Activated B cell treated with CpG ODN at 0.5 μM for 24 hours (primary cell): Measurements from ENCODE around the gene NF2. TPM values are rescaled to one million over a fixed set of nuclear protein-coding genes. Genes with fewer than 3 reads are reported as not detected.

Experiments
- ATAC-seq: fragments of 200-7000 bp; cut with Tn5 transposase; one replicate; pipeline ENCODE4 v1.10.0; 2021; ENCODE audit warnings: low read depth, mild to moderate bottlenecking, moderate library complexity
- CTCF ChIA-PET: fragments of 350-600 bp; sonication (Branson Sonifier 250); formaldehyde crosslinking; loops from one replicate; lab custom pipeline; 2021; ENCODE audit warnings: antibody characterized with exemption; lab: Charles Lee
- POLR2A ChIA-PET: fragments of 350-600 bp; sonication (Branson Sonifier 250); formaldehyde crosslinking; loops from one replicate; lab custom pipeline; 2021; ENCODE audit warnings: antibody characterized with exemption; lab: Charles Lee
- DNase-seq: peaks from one replicate; pipeline ENCODE4 v3.0.0; 2022
- H3K27ac Mint-ChIP-seq: one replicate; pipeline ENCODE4 v1.8.0; 2020; ENCODE audit warnings: mixed read lengths
- H3K27me3 Mint-ChIP-seq: one replicate; pipeline ENCODE4 v1.8.0; 2021; ENCODE audit warnings: mixed read lengths
- H3K36me3 Mint-ChIP-seq: one replicate; pipeline ENCODE4 v1.8.0; 2021; ENCODE audit warnings: low read depth, mixed read lengths
- H3K4me1 Mint-ChIP-seq: one replicate; pipeline ENCODE4 v1.8.0; 2021; ENCODE audit warnings: mixed read lengths
- H3K4me3 Mint-ChIP-seq: one replicate; pipeline ENCODE4 v1.8.0; 2020; ENCODE audit warnings: mild to moderate bottlenecking, mixed read lengths
- H3K9me3 Mint-ChIP-seq: one replicate; pipeline ENCODE4 v1.8.0; 2020; ENCODE audit warnings: mixed read lengths
- intact Hi-C: fragments of 100-400 bp; cut with micrococcal nuclease; formaldehyde crosslinking; loops from one replicate; pipeline ENCODE4 v1.15.1; 2024
- total RNA-seq: library from RNA; stranded (reverse); gene quantifications from 2 replicates; pipeline ENCODE4 v1.2.3, GENCODE V29; 2022
- TF ChIP-seq, protein P1 (sequence below): fragments of 200-600 bp; IDR thresholded peaks from one replicate; pipeline ENCODE4 v1.8.0; 2022; ENCODE audit warnings: antibody characterized with exemption, mild to moderate bottlenecking

Gene NF2
- total RNA-seq, 1 donor from 2014 or later, result 30.3 TPM

- peaks cover 3% of the 10 kb centered on the region for H3K36me3 Mint-ChIP-seq
- no peak overlapping the region for H3K27ac Mint-ChIP-seq
- TF ChIP-seq, protein P1, sequence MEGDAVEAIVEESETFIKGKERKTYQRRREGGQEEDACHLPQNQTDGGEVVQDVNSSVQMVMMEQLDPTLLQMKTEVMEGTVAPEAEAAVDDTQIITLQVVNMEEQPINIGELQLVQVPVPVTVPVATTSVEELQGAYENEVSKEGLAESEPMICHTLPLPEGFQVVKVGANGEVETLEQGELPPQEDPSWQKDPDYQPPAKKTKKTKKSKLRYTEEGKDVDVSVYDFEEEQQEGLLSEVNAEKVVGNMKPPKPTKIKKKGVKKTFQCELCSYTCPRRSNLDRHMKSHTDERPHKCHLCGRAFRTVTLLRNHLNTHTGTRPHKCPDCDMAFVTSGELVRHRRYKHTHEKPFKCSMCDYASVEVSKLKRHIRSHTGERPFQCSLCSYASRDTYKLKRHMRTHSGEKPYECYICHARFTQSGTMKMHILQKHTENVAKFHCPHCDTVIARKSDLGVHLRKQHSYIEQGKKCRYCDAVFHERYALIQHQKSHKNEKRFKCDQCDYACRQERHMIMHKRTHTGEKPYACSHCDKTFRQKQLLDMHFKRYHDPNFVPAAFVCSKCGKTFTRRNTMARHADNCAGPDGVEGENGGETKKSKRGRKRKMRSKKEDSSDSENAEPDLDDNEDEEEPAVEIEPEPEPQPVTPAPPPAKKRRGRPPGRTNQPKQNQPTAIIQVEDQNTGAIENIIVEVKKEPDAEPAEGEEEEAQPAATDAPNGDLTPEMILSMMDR, result no peak
- H3K4me3 Mint-ChIP-seq, result peak overlapping the region; percentile 37
- POLR2A ChIA-PET, result no interaction called here
- intact Hi-C loops, result no loop called here
- H3K9me3 Mint-ChIP-seq, result no peaks in the 10 kb centered on the region
- CTCF ChIA-PET, result interaction anchor here (1.6 kb wide), 1 partner anchor 13 kb away, joined by 3 read pairs; no protein-coding TSS in a partner anchor
- DNase-seq, result no peak
- ATAC-seq, result peak; percentile 60
- peaks cover 20% of the 10 kb centered on the region for H3K4me1 Mint-ChIP-seq
- H3K27me3 Mint-ChIP-seq, result peaks cover 10% of the 10 kb centered on the region
Measured at GRCh38 chr22:29702931-29703501, 99.6 kb downstream of the NF2 start.

DNA sequence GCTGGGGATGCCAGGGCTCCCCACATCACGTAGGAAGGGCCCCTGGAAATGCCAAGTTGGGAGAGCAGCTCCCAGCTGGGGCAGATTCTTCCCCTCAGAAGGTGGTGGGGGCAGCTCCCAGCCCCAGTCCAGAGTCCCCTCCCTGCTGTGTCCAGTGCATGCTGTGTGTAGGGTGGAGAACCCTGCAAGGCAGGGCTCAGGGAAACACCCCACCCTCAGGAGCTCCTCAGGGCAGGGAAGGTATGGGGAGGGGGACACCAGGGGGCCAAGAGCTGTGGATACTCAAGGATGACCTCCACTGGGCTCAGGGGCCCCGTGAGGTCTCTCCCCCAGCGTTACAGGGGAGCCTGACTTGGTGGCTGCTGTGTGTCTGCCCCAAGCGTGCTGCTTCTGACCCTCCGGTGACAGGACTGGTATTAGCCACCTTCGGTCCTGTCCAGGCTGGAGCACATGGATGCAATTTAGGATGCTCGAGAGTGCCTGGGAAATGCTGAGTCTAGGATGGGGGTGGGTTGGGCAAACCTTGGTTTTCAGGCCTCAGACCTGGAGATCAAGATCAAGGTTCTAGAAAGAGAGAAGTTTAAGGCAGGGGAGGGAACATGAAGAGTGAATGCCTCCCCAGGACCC lies 100.2 kb downstream of the NF2 start:
- DNase-seq (no peak), ATAC-seq (no peak)
- no peak overlapping the region for H3K27ac Mint-ChIP-seq
- no peaks in the 10 kb centered on the region for H3K36me3 Mint-ChIP-seq
- ChIA-PET CTCF (no interaction called here), POLR2A (no interaction called here)
- H3K27me3 Mint-ChIP-seq, result peaks cover 10% of the 10 kb centered on the region
- H3K9me3 Mint-ChIP-seq, result no peaks in the 10 kb centered on the region
- intact Hi-C loops, result no loop called here
- H3K4me1 Mint-ChIP-seq, result peaks cover 20% of the 10 kb centered on the region
- TF ChIP-seq, protein P1, result no peak
- H3K4me3 Mint-ChIP-seq, result no peak overlapping the region

- ATAC-seq (no peak), DNase-seq (no peak)
- Mint-ChIP-seq H3K4me3 (no peak overlapping the region), H3K27ac (no peak overlapping the region), H3K9me3 (no peaks in the 10 kb centered on the region), H3K4me1 (peaks cover 20% of the 10 kb centered on the region), H3K27me3 (peaks cover 10% of the 10 kb centered on the region), H3K36me3 (no peaks in the 10 kb centered on the region)
- intact Hi-C loops, result no loop called here
- TF ChIP-seq, protein P1, result no peak
- ChIA-PET POLR2A (no interaction called here), CTCF (no interaction called here)
Measured at GRCh38 chr22:29704528-29705285, 101.3 kb downstream of the NF2 start.

DNA sequence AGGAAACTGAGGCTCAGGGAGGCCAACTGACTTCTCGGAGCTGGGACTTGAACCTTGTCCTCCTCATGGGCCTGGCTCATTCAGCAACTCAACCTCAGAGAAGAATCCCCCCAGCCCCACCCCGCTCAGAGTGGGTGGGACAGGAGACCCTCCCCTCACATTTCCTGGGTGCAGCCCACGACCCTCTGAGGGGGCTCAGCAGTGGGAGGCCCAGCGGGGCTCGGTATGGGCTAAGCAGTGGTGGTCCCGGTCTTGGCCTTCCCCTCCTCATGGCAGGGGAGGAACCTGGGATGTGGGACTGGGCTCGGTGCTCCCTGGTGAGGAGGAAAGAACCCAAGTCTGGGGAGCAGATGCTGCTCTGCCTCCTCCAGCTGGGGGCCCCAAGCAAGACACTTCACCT lies 102.2 kb downstream of the NF2 start:
- Mint-ChIP-seq H3K27me3 (peaks cover 10% of the 10 kb centered on the region), H3K9me3 (no peaks in the 10 kb centered on the region), H3K36me3 (no peaks in the 10 kb centered on the region), H3K27ac (no peak overlapping the region), H3K4me3 (no peak overlapping the region), H3K4me1 (peaks cover 20% of the 10 kb centered on the region)
- ATAC-seq (no peak), DNase-seq (no peak)
- intact Hi-C loops, result no loop called here
- ChIA-PET CTCF (no interaction called here), POLR2A (no interaction called here)
- TF ChIP-seq, protein P1, result no peak

GRCh38 chr22:29706486-29706885 lies 103.1 kb downstream of the NF2 start:
- H3K27ac Mint-ChIP-seq, result no peak overlapping the region
- no peaks in the 10 kb centered on the region for H3K36me3 Mint-ChIP-seq
- peaks cover 10% of the 10 kb centered on the region for H3K27me3 Mint-ChIP-seq
- TF ChIP-seq, protein P1, result no peak
- peaks cover 13% of the 10 kb centered on the region for H3K4me1 Mint-ChIP-seq
- ChIA-PET CTCF (no interaction called here), POLR2A (no interaction called here)
- intact Hi-C loops, result no loop called here
- H3K9me3 Mint-ChIP-seq, result no peaks in the 10 kb centered on the region
- DNase-seq (no peak), ATAC-seq (no peak)
- no peak overlapping the region for H3K4me3 Mint-ChIP-seq
